K562 (cell line): ENCODE results near the gene SERPINH1. TPM values are rescaled to one million over a fixed set of nuclear protein-coding genes. Genes with fewer than 3 reads are reported as not detected.

Source experiments
- ATAC-seq: fragments of 200-7000 bp; cut with Tn5 transposase; 3 replicates; pipeline ENCODE4 v1.9.1; 2020; ENCODE audit warnings: moderate library complexity
- BruUV-seq: library from RNA; stranded (reverse); fragments of 400-500 nt; replicated peaks from 2 replicates; lab custom pipeline; 2021; lab: Mats Ljungman, UMichigan
- CTCF ChIA-PET: fragments of 300-600 bp; formaldehyde crosslinking; extraction: SDS; loops from one replicate; lab custom pipeline; 2021; ENCODE audit warnings: low intra/inter-chr PET ratio; lab: Yijun Ruan, JAX
- POLR2A ChIA-PET: fragments of 300-600, 350-650 bp; sonication (Branson Sonifier 250); formaldehyde crosslinking; extraction: SDS; loops from one replicate; lab custom pipeline; 2021; ENCODE audit warnings: antibody characterized with exemption, inconsistent platforms; lab: Yijun Ruan, JAX
- DNase-seq, 4 experiments: peaks; one replicate each; pipeline versions ENCODE4 v3.0.0 to v3.0.0-alpha.2; 2011 to 2018; ENCODE audit warnings: low spot score in 3 of 4, mixed read lengths in 3 of 4; ENCODE audit errors: extremely low read depth in 1 of 4
- FAIRE-seq: peaks from 2 replicates; lab custom pipeline; 2011; peaks lifted over from hg19 to GRCh38; lab: Jason Lieb, UNC
- H2AFZ ChIP-seq: 2 replicates; pipeline ENCODE4 v1.6.0; 2011; ENCODE audit warnings: low read depth, low read length, control low read depth, inconsistent platforms
- H3K27ac ChIP-seq: fragments of 200-600 bp; 3 replicates; pipeline ENCODE4 v1.8.0; 2011; ENCODE audit warnings: low read depth, mild to moderate bottlenecking, control low read depth, inconsistent platforms, low read length, moderate library complexity, mixed read lengths; ENCODE audit errors: extremely low read depth
- H3K27me3 ChIP-seq, 2 experiments: fragments of 300-600 bp in 1 of 2; 2 replicates in 1 of 2; 3 replicates in 1 of 2; pipeline versions ENCODE4 v1.6.0 to v1.8.0; 2011; ENCODE audit warnings: inconsistent platforms in 2 of 2, low read length in 2 of 2, mild to moderate bottlenecking in 1 of 2, mixed read lengths in 1 of 2, moderate library complexity in 1 of 2; ENCODE audit not compliant: control insufficient read depth in 2 of 2, insufficient read depth in 2 of 2
- H3K36me3 ChIP-seq: fragments of 300-600 bp; 3 replicates; pipeline ENCODE4 v1.8.0; 2011; ENCODE audit warnings: mild to moderate bottlenecking, low read length, inconsistent platforms; ENCODE audit not compliant: control insufficient read depth, insufficient read depth
- H3K4me1 ChIP-seq, 2 experiments: fragments of 200-600 bp in 1 of 2; replicated peaks in 1 of 2; 2 replicates in 1 of 2; 3 replicates in 1 of 2; pipeline versions ENCODE4 v1.5.1 to v1.8.0; 2011; ENCODE audit warnings: inconsistent platforms in 2 of 2, low read length in 2 of 2, mild to moderate bottlenecking in 1 of 2, mixed read lengths in 1 of 2, moderate library complexity in 1 of 2; ENCODE audit not compliant: control insufficient read depth in 2 of 2, insufficient read depth in 2 of 2
- H3K4me2 ChIP-seq: 2 replicates; pipeline ENCODE4 v1.6.1; 2011; ENCODE audit warnings: low read length, control low read depth, inconsistent platforms, mixed read lengths; ENCODE audit not compliant: insufficient read depth
- H3K4me3 ChIP-seq: fragments of 200-600 bp; sonication (generic), shearing (Covaris generic); 2 replicates; pipeline ENCODE4 v1.5.1; 2016; ENCODE audit warnings: control low read depth, inconsistent platforms
- H3K79me2 ChIP-seq: fragments of 200-600 bp; 3 replicates; pipeline ENCODE4 v1.8.0; 2011; ENCODE audit warnings: low read length, inconsistent platforms; ENCODE audit not compliant: control insufficient read depth, insufficient read depth
- H3K9ac ChIP-seq, 2 experiments: 2 replicates each; pipeline versions ENCODE4 v1.6.0 to v1.6.1; 2011; ENCODE audit warnings: low read depth in 2 of 2, low read length in 2 of 2, control low read depth in 1 of 2, inconsistent platforms in 1 of 2, mild to moderate bottlenecking in 1 of 2, mixed read lengths in 1 of 2; ENCODE audit not compliant: insufficient read depth in 1 of 2
- H3K9me1 ChIP-seq: one replicate; pipeline ENCODE4 v1.6.0; 2011; ENCODE audit warnings: inconsistent platforms, mild to moderate bottlenecking, low read length, moderate library complexity; ENCODE audit not compliant: control insufficient read depth, insufficient read depth
- H3K9me3 ChIP-seq: replicated peaks from 2 replicates; pipeline ENCODE4 v1.5.1; 2011; ENCODE audit warnings: low read depth, low read length, inconsistent platforms; ENCODE audit not compliant: control insufficient read depth, insufficient read depth
- H4K20me1 ChIP-seq: replicated peaks from 2 replicates; pipeline ENCODE4 v1.6.1; 2011; ENCODE audit warnings: low read length, inconsistent platforms, mixed read lengths; ENCODE audit not compliant: control insufficient read depth, insufficient read depth
- CHAMP1 ChIP-seq: fragments of 450-650 bp; IDR thresholded peaks from 2 replicates; pipeline ENCODE4 v1.6.1; 2016; ENCODE audit warnings: mild to moderate bottlenecking
- DEAF1 ChIP-seq: fragments of 450-650 bp; formaldehyde crosslinking; IDR thresholded peaks from 2 replicates; pipeline ENCODE4 v1.4.0; 2020; ENCODE audit warnings: mild to moderate bottlenecking, moderate library complexity
- GATAD2A ChIP-seq: fragments of 450-650 bp; IDR thresholded peaks from 2 replicates; pipeline ENCODE4 v1.6.1; 2017
- HDAC2 ChIP-seq: fragments of 450-650 bp; IDR thresholded peaks from 2 replicates; pipeline ENCODE4 v1.6.1; 2016; ENCODE audit warnings: mild to moderate bottlenecking
- LARP7 ChIP-seq: fragments of 450-650 bp; IDR thresholded peaks from 2 replicates; pipeline ENCODE4 v1.6.1; 2016
- MYNN ChIP-seq, 2 experiments: sonication (generic); formaldehyde crosslinking in 1 of 2; IDR thresholded peaks; 2 replicates each; pipeline versions ENCODE4 v1.5.0 to v1.6.1; 2016 to 2020; ENCODE audit warnings: antibody characterized with exemption in 1 of 2, missing genetic modification reagents in 1 of 2
- POLR2H ChIP-seq: IDR thresholded peaks from 2 replicates; pipeline ENCODE4 v1.6.1; 2016; ENCODE audit warnings: missing genetic modification characterization, low read depth, mild to moderate bottlenecking, control low read depth, missing compliant biosample characterization, moderate library complexity
- PTTG1 ChIP-seq: fragments of 450-650 bp; IDR thresholded peaks from 2 replicates; pipeline ENCODE4 v1.6.1; 2016; ENCODE audit warnings: low read depth, mild to moderate bottlenecking, missing genetic modification characterization, missing compliant biosample characterization
- RBM25 ChIP-seq: fragments of 200-400 bp; formaldehyde crosslinking; IDR thresholded peaks from 2 replicates; pipeline ENCODE4 v1.6.1; 2018; ENCODE audit warnings: low read length, low read depth, moderate library complexity; ENCODE audit not compliant: severe bottlenecking
- ZNF3 ChIP-seq: fragments of 250-450 bp; sonication (Bioruptor Pico); IDR thresholded peaks from 2 replicates; pipeline ENCODE4 v1.5.0; 2021; ENCODE audit warnings: mild to moderate bottlenecking, moderate library complexity
- ZNF707 ChIP-seq: fragments of 250-450 bp; sonication (Bioruptor Pico); conservative IDR thresholded peaks from 2 replicates; pipeline ENCODE4 v1.8.0; 2022; ENCODE audit warnings: inconsistent platforms, mild to moderate bottlenecking, moderate library complexity
- ZNF778 ChIP-seq: fragments of 450-650 bp; formaldehyde crosslinking; IDR thresholded peaks from 2 replicates; pipeline ENCODE4 v1.4.0; 2020; ENCODE audit warnings: mild to moderate bottlenecking, moderate library complexity
- WGBS: fragments of 100-300 bp; shearing (Covaris generic); methylation state at CpG from one replicate; pipeline ENCODE4 v1.1.6; 2016; ENCODE audit warnings: low coverage, mixed read lengths; ENCODE audit not compliant: insufficient coverage; ENCODE audit errors: missing lambda C conversion rate; 5-methylcytosine and 5-hydroxymethylcytosine counted together
- in situ Hi-C: fragments of 300-500 bp; cut with MboI; formaldehyde crosslinking; loops from 4 replicates; pipeline ENCODE4 v1.15.0; 2018; ENCODE audit warnings: inconsistent platforms, mixed read lengths
- intact Hi-C: fragments of 100-400 bp; cut with micrococcal nuclease; formaldehyde crosslinking; loops from 2 replicates; pipeline ENCODE4 v1.14.2; 2022
- polyA plus RNA-seq, 8 experiments: library from polyadenylated mRNA; depleted of rRNA in 4 of 8; stranded (reverse) in 5 of 8; unstranded in 3 of 8; fragments of >200 nt; fragmentation: Nextera tagmentation in 2 of 8; fragmentation: Illumina TruSeq in 1 of 8; extraction: Ambion mirVana in 2 of 8; extraction: Trizol in 1 of 8; gene quantifications; 2 replicates each; pipeline versions ENCODE4 v1.2.1 to v1.2.3, GENCODE V29; 2011 to 2014; ENCODE audit warnings: inconsistent platforms in 1 of 8, missing spikeins in 1 of 8
- total RNA-seq, 7 experiments: library from RNA; depleted of rRNA in 6 of 7; stranded (reverse); fragments of >200 nt in 6 of 7; fragmentation: Illumina TruSeq in 2 of 7; extraction: Trizol in 2 of 7; gene quantifications; 2 replicates each; pipeline versions ENCODE4 v1.2.1 to v1.2.3, GENCODE V29; 2011 to 2021; ENCODE audit warnings: low replicate concordance in 1 of 7

The SERPINH1 gene
- total and polyA plus RNA-seq, 9 of the 15 experiments (the other 6 are each of a cell fraction or from before 2014, with no cell fraction given): 2.8 to 106 (median 67.9) TPM

- DNase-seq (no peak), FAIRE-seq (no peak), ATAC-seq (no peak)
- Histone ChIP-seq H3K79me2 (no peaks in the 10 kb centered on the region), H3K9me1 (no peaks in the 10 kb centered on the region), H4K20me1 (no peaks in the 10 kb centered on the region), H3K9me3 (no peaks in the 10 kb centered on the region), H3K4me1 (peaks cover 7 to 15% of the 10 kb centered on the region in 2 experiments), H3K36me3 (no peaks in the 10 kb centered on the region), H3K27me3 (no peaks in the 10 kb centered on the region), H3K9ac (no peak overlapping the region), H3K4me2 (no peak overlapping the region), H3K27ac (no peak overlapping the region), H3K4me3 (no peak overlapping the region), H2AFZ (no peak overlapping the region)
- intact Hi-C loops: loop anchor here (5.0 kb wide), 1 partner anchor 43 kb away; no protein-coding TSS in a partner anchor
- BruUV-seq: no TSS peak
- in situ Hi-C loops: loop anchor here (5.0 kb wide), 1 partner anchor 33 kb away; no protein-coding TSS in a partner anchor
- TF ChIP-seq ZNF778 (CRISPR knock-in tag) (no peak), GATAD2A (no peak), RBM25 (peak; percentile 70)
- ChIA-PET POLR2A (interaction anchor here (0.6 to 0.8 kb wide), 3 partner anchors 9 to 324 kb away, joined by 3 read pairs; no protein-coding TSS in a partner anchor), CTCF (no interaction called here)
- 81% methylated on average over 5 of the region's 5 CpGs for WGBS
Observed at GRCh38 chr11:75549370-75549958, 12.6 kb upstream of the SERPINH1 start.

- DNase-seq: no peak
- in situ Hi-C loops: no loop called here
Observed at GRCh38 chr11:75553182-75553581, 8.9 kb upstream of the SERPINH1 start.

More at GRCh38 chr11:75553182-75553581, 8.9 kb upstream of the SERPINH1 start:
- TF ChIP-seq HDAC2 (no peak), MYNN (IDR thresholded peaks at IDR 0.05) (no peak), MYNN (CRISPR knock-in tag; IDR thresholded peaks at IDR 0.05) (no peak), LARP7 (no peak), RBM25 (no peak), ZNF707 (CRISPR knock-in tag) (no peak), ZNF3 (no peak), POLR2H (tag) (no peak), DEAF1 (CRISPR knock-in tag) (no peak), PTTG1 (tag) (no peak), CHAMP1 (no peak)
- Histone ChIP-seq H3K79me2 (no peaks in the 10 kb centered on the region), H3K27ac (no peak overlapping the region), H3K9ac (0 out of 4 replicates have a peak overlapping the region, but pooled peaks of 1 of the 2 experiments have one; percentile 15), H4K20me1 (no peaks in the 10 kb centered on the region), H2AFZ (no peak overlapping the region), H3K36me3 (no peaks in the 10 kb centered on the region), H3K9me1 (no peaks in the 10 kb centered on the region), H3K27me3 (no peaks in the 10 kb centered on the region), H3K4me1 (peaks cover 27 to 29% of the 10 kb centered on the region in 2 experiments), H3K4me2 (no peak overlapping the region), H3K4me3 (no peak overlapping the region), H3K9me3 (no peaks in the 10 kb centered on the region)
- ChIA-PET CTCF (no interaction called here), POLR2A (interaction anchor here (0.6 to 2.3 kb wide), 12 partner anchors 9 to 297 kb away, joined by 3 to 14 read pairs (median 4); partner anchors contain the start of genes RPS3 and SERPINH1)
- BruUV-seq: no TSS peak
- WGBS: 73% methylated on average over 6 of the region's 6 CpGs
- FAIRE-seq (no peak), ATAC-seq (no peak)
- intact Hi-C loops: no loop called here
